DND-41 (cell line): Measurements from ENCODE around the gene COTL1.
"Not testable (repeated sequence)": the region's sequence is repeated elsewhere in the genome, so short reads cannot be mapped to it uniquely, and the experiment has no call there.

Source experiments
- ATAC-seq: fragments of 200-7000 bp; cut with Tn5 transposase; 3 replicates; pipeline ENCODE4 v1.9.1; 2021; ENCODE audit warnings: low read depth; ENCODE audit not compliant: insufficient read depth
- DNase-seq: peaks from one replicate; pipeline ENCODE4 v3.0.0-alpha.2; 2020
- H2AFZ ChIP-seq: 2 replicates; pipeline ENCODE4 v1.6.0; 2012; ENCODE audit warnings: low read depth, low read length
- H3K27ac ChIP-seq: 2 replicates; pipeline ENCODE4 v1.5.1; 2012; ENCODE audit warnings: low read length, inconsistent platforms
- H3K27me3 ChIP-seq: fragments of 200-600 bp; sonication (generic); 2 replicates; pipeline ENCODE4 v1.6.0; 2012; ENCODE audit warnings: low read length, mild to moderate bottlenecking, inconsistent platforms; ENCODE audit not compliant: insufficient read depth, poor library complexity
- H3K36me3 ChIP-seq: 2 replicates; pipeline ENCODE4 v1.5.1; 2012; ENCODE audit warnings: low read length, inconsistent platforms; ENCODE audit not compliant: insufficient read depth
- H3K4me1 ChIP-seq: 2 replicates; pipeline ENCODE4 v1.5.1; 2012; ENCODE audit warnings: mild to moderate bottlenecking, low read length; ENCODE audit not compliant: insufficient read depth
- H3K4me2 ChIP-seq: 2 replicates; pipeline ENCODE4 v1.6.0; 2012; ENCODE audit warnings: mild to moderate bottlenecking, moderate library complexity, low read length, inconsistent platforms; ENCODE audit not compliant: insufficient read depth
- H3K4me3 ChIP-seq, 2 experiments: fragments of 200-600 bp in 1 of 2; shearing (Covaris generic) in 1 of 2; 2 replicates each; pipeline ENCODE4 v1.5.1; 2012 to 2016; ENCODE audit warnings: inconsistent platforms in 2 of 2, low read length in 2 of 2, mild to moderate bottlenecking in 2 of 2, low read depth in 1 of 2, moderate library complexity in 1 of 2
- H3K79me2 ChIP-seq: 2 replicates; pipeline ENCODE4 v1.6.0; 2012; ENCODE audit warnings: low read length, inconsistent platforms; ENCODE audit not compliant: insufficient read depth
- H3K9ac ChIP-seq: 2 replicates; pipeline ENCODE4 v1.6.0; 2012; ENCODE audit warnings: low read depth, mild to moderate bottlenecking, inconsistent platforms, low read length, moderate library complexity
- H3K9me3 ChIP-seq: 2 replicates; pipeline ENCODE4 v1.5.1; 2012; ENCODE audit warnings: low read length, moderate library complexity, mild to moderate bottlenecking, inconsistent platforms; ENCODE audit not compliant: insufficient read depth, severe bottlenecking
- H4K20me1 ChIP-seq: 2 replicates; pipeline ENCODE4 v1.6.0; 2012; ENCODE audit warnings: low read length; ENCODE audit not compliant: insufficient read depth
- CTCF ChIP-seq: IDR thresholded peaks from 2 replicates; pipeline ENCODE4 v1.5.1; 2012; ENCODE audit warnings: borderline replicate concordance, low read length, moderate library complexity, mild to moderate bottlenecking; ENCODE audit not compliant: poor library complexity, severe bottlenecking; ENCODE audit errors: extremely low read depth
- EZH2 ChIP-seq: IDR thresholded peaks from 3 replicates; pipeline ENCODE4 v1.6.1; 2012; ENCODE audit warnings: borderline replicate concordance, low read depth, mild to moderate bottlenecking, moderate library complexity, low read length, inconsistent platforms; ENCODE audit not compliant: severe bottlenecking

The COTL1 gene

GRCh38 chr16:84560269-84560668 lies 57.6 kb downstream of the COTL1 start:
- ATAC-seq (no peak), DNase-seq (no peak)
- no peak overlapping the region for H3K9ac ChIP-seq
- H3K27ac ChIP-seq = no peak overlapping the region
- H3K4me1 ChIP-seq = no peaks in the 10 kb centered on the region
- no peak for TF ChIP-seq EZH2
- TF ChIP-seq CTCF = no peak
- no peak overlapping the region for H3K4me3 ChIP-seq
- H3K27me3 ChIP-seq = peaks cover 5% of the 10 kb centered on the region
- no peak overlapping the region for H2AFZ ChIP-seq
- no peaks in the 10 kb centered on the region; the same call in 1 of the 2 replicates for H4K20me1 ChIP-seq
- no peak overlapping the region for H3K4me2 ChIP-seq
- no peaks in the 10 kb centered on the region for H3K79me2 ChIP-seq
- H3K9me3 ChIP-seq = no peaks in the 10 kb centered on the region
- H3K36me3 ChIP-seq = no peaks in the 10 kb centered on the region

- TF ChIP-seq CTCF (no peak), EZH2 (no peak)
- H3K4me1 ChIP-seq = no peaks in the 10 kb centered on the region
- H4K20me1 ChIP-seq = no peaks in the 10 kb centered on the region; the same call in 1 of the 2 replicates
- H3K4me2 ChIP-seq = no peak overlapping the region
- H3K27ac ChIP-seq = no peak overlapping the region
- peaks cover 5% of the 10 kb centered on the region for H3K27me3 ChIP-seq
- ATAC-seq (no peak), DNase-seq (no peak)
- no peaks in the 10 kb centered on the region for H3K36me3 ChIP-seq
- no peaks in the 10 kb centered on the region for H3K79me2 ChIP-seq
- no peak overlapping the region for H3K9ac ChIP-seq
- no peak overlapping the region for H3K4me3 ChIP-seq
- no peak overlapping the region for H2AFZ ChIP-seq
- no peaks in the 10 kb centered on the region for H3K9me3 ChIP-seq
Observed at GRCh38 chr16:84559311-84559932, 58.5 kb downstream of the COTL1 start.

- H3K36me3 ChIP-seq, H3K27me3 ChIP-seq, H3K4me1 ChIP-seq, H3K4me2 ChIP-seq, H3K79me2 ChIP-seq, DNase-seq, H3K9ac ChIP-seq, H3K27ac ChIP-seq, H3K9me3 ChIP-seq, ATAC-seq, H3K4me3 ChIP-seq, H4K20me1 ChIP-seq, H2AFZ ChIP-seq: not testable (repeated sequence)
Observed at GRCh38 chr16:84558850-84559249, 59.0 kb downstream of the COTL1 start.

GRCh38 chr16:84557504-84557903 lies 60.4 kb downstream of the COTL1 start:
- H3K9ac ChIP-seq = no peak overlapping the region
- no peak overlapping the region for H3K4me2 ChIP-seq
- no peaks in the 10 kb centered on the region; the same call in 1 of the 2 replicates for H3K4me1 ChIP-seq
- DNase-seq (no peak), ATAC-seq (no peak)
- H3K9me3 ChIP-seq = no peaks in the 10 kb centered on the region
- H3K27ac ChIP-seq = no peak overlapping the region
- peaks cover 5% of the 10 kb centered on the region for H3K27me3 ChIP-seq
- no peak overlapping the region for H2AFZ ChIP-seq
- no peaks in the 10 kb centered on the region for H3K36me3 ChIP-seq
- H4K20me1 ChIP-seq = no peaks in the 10 kb centered on the region; the same call in 1 of the 2 replicates
- H3K79me2 ChIP-seq = no peaks in the 10 kb centered on the region
- TF ChIP-seq EZH2 = no peak
- H3K4me3 ChIP-seq = no peak overlapping the region
